ENCODE data around the gene NAA15.

- TF ChIP-seq CEBPB (IDR thresholded peaks at IDR 0.05) = no peak
- no peak for TF ChIP-seq TCF12 (IDR thresholded peaks at IDR 0.05; ENCODE audit: low read depth)
- TF ChIP-seq TEAD4 (IDR thresholded peaks at IDR 0.05) = no peak
- TF ChIP-seq, protein P1, sequence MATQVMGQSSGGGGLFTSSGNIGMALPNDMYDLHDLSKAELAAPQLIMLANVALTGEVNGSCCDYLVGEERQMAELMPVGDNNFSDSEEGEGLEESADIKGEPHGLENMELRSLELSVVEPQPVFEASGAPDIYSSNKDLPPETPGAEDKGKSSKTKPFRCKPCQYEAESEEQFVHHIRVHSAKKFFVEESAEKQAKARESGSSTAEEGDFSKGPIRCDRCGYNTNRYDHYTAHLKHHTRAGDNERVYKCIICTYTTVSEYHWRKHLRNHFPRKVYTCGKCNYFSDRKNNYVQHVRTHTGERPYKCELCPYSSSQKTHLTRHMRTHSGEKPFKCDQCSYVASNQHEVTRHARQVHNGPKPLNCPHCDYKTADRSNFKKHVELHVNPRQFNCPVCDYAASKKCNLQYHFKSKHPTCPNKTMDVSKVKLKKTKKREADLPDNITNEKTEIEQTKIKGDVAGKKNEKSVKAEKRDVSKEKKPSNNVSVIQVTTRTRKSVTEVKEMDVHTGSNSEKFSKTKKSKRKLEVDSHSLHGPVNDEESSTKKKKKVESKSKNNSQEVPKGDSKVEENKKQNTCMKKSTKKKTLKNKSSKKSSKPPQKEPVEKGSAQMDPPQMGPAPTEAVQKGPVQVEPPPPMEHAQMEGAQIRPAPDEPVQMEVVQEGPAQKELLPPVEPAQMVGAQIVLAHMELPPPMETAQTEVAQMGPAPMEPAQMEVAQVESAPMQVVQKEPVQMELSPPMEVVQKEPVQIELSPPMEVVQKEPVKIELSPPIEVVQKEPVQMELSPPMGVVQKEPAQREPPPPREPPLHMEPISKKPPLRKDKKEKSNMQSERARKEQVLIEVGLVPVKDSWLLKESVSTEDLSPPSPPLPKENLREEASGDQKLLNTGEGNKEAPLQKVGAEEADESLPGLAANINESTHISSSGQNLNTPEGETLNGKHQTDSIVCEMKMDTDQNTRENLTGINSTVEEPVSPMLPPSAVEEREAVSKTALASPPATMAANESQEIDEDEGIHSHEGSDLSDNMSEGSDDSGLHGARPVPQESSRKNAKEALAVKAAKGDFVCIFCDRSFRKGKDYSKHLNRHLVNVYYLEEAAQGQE (IDR thresholded peaks at IDR 0.05; ENCODE audit: low read depth) = no peak
- TF ChIP-seq, protein P2, sequence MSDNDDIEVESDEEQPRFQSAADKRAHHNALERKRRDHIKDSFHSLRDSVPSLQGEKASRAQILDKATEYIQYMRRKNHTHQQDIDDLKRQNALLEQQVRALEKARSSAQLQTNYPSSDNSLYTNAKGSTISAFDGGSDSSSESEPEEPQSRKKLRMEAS (IDR thresholded peaks at IDR 0.05) = no peak
- TF ChIP-seq EGR1 (IDR thresholded peaks at IDR 0.05) = no peak
- no peak for TF ChIP-seq ZBTB7A (IDR thresholded peaks at IDR 0.05; ENCODE audit: low read depth)
- no peak for TF ChIP-seq FOXM1 (IDR thresholded peaks at IDR 0.05; ENCODE audit: borderline replicate concordance, low read depth)
- no peak for TF ChIP-seq YY1 (IDR thresholded peaks at IDR 0.05; ENCODE audit: low read depth)
- no peak for TF ChIP-seq RAD21 (IDR thresholded peaks at IDR 0.05; ENCODE audit: low read depth)
- TF ChIP-seq TAF1 (IDR thresholded peaks at IDR 0.05; ENCODE audit: low read depth) = no peak
- no peak for TF ChIP-seq EP300 (IDR thresholded peaks at IDR 0.05; ENCODE audit: borderline replicate concordance)
- TF ChIP-seq, protein P3, sequence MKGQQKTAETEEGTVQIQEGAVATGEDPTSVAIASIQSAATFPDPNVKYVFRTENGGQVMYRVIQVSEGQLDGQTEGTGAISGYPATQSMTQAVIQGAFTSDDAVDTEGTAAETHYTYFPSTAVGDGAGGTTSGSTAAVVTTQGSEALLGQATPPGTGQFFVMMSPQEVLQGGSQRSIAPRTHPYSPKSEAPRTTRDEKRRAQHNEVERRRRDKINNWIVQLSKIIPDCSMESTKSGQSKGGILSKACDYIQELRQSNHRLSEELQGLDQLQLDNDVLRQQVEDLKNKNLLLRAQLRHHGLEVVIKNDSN (IDR thresholded peaks at IDR 0.05) = no peak
Observed at GRCh38 chr4:139402436-139402835, 101.1 kb downstream of the NAA15 start.
